ENCODE measurements around the gene PPP1R37. TPM values are rescaled to one million over a fixed set of nuclear protein-coding genes. Genes with fewer than 3 reads are reported as not detected.

PPP1R37 gene
- total and polyA plus RNA-seq, 2 of the 13 experiments (the other 11 are each of a cell fraction or from before 2014, with no cell fraction given), result 9.0 to 14.3 TPM

DNA sequence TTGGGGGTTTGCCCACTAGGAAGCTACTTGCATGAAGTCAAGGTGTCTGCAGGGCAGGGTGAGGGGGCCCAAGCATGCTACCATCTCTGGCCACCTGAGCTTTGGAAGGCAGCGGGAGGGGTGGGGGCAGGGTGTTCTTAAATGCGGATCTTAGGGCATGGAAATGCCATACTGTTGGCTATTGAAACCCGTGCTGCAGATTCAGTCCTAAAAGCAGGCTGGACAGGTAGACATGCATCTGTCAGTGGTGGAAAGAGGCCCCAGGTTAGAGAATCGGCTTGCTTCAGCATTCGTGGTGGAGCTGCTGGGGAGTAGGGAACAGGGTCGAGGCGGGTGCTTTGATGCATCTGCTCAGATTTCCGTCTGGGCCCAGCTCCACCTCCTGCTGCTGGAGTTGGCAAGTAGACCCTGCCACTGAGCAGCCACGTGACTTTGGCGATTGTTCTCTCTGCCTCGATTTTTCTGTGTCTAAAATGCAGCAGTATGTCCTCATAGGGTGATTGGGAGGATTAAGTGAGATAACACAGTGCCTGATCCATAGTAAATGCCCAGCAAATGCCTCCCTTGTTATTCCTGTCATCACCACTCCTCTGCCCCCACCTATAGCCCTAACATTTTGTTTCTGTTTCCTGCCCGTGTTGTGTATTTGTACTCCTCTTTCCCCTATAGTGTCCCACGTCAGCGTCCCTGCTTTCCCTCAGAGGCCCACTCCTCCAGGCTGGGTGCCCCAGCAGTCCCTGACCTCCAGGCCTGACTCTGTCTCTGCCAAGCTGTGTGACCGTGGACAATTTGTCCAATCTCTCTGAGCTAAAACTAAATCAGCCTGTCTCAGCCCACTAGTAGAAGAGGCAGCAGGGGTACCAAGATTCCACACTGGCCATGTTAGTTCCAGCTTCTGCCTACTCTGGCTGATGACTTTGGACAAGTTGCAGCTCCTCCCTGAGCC is 5.8 kb downstream of the PPP1R37 start (continued):
- TF ChIP-seq, protein P1, sequence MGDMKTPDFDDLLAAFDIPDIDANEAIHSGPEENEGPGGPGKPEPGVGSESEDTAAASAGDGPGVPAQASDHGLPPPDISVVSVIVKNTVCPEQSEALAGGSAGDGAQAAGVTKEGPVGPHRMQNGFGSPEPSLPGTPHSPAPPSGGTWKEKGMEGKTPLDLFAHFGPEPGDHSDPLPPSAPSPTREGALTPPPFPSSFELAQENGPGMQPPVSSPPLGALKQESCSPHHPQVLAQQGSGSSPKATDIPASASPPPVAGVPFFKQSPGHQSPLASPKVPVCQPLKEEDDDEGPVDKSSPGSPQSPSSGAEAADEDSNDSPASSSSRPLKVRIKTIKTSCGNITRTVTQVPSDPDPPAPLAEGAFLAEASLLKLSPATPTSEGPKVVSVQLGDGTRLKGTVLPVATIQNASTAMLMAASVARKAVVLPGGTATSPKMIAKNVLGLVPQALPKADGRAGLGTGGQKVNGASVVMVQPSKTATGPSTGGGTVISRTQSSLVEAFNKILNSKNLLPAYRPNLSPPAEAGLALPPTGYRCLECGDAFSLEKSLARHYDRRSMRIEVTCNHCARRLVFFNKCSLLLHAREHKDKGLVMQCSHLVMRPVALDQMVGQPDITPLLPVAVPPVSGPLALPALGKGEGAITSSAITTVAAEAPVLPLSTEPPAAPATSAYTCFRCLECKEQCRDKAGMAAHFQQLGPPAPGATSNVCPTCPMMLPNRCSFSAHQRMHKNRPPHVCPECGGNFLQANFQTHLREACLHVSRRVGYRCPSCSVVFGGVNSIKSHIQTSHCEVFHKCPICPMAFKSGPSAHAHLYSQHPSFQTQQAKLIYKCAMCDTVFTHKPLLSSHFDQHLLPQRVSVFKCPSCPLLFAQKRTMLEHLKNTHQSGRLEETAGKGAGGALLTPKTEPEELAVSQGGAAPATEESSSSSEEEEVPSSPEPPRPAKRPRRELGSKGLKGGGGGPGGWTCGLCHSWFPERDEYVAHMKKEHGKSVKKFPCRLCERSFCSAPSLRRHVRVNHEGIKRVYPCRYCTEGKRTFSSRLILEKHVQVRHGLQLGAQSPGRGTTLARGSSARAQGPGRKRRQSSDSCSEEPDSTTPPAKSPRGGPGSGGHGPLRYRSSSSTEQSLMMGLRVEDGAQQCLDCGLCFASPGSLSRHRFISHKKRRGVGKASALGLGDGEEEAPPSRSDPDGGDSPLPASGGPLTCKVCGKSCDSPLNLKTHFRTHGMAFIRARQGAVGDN (CRISPR knock-in tag; IDR thresholded peaks at IDR 0.05), result peak; percentile 4
- TF ChIP-seq, protein P2, sequence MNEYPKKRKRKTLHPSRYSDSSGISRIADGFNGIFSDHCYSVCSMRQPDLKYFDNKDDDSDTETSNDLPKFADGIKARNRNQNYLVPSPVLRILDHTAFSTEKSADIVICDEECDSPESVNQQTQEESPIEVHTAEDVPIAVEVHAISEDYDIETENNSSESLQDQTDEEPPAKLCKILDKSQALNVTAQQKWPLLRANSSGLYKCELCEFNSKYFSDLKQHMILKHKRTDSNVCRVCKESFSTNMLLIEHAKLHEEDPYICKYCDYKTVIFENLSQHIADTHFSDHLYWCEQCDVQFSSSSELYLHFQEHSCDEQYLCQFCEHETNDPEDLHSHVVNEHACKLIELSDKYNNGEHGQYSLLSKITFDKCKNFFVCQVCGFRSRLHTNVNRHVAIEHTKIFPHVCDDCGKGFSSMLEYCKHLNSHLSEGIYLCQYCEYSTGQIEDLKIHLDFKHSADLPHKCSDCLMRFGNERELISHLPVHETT (CRISPR knock-in tag; conservative IDR thresholded peaks at IDR 0.05), result no peak
- TF ChIP-seq, protein P3, sequence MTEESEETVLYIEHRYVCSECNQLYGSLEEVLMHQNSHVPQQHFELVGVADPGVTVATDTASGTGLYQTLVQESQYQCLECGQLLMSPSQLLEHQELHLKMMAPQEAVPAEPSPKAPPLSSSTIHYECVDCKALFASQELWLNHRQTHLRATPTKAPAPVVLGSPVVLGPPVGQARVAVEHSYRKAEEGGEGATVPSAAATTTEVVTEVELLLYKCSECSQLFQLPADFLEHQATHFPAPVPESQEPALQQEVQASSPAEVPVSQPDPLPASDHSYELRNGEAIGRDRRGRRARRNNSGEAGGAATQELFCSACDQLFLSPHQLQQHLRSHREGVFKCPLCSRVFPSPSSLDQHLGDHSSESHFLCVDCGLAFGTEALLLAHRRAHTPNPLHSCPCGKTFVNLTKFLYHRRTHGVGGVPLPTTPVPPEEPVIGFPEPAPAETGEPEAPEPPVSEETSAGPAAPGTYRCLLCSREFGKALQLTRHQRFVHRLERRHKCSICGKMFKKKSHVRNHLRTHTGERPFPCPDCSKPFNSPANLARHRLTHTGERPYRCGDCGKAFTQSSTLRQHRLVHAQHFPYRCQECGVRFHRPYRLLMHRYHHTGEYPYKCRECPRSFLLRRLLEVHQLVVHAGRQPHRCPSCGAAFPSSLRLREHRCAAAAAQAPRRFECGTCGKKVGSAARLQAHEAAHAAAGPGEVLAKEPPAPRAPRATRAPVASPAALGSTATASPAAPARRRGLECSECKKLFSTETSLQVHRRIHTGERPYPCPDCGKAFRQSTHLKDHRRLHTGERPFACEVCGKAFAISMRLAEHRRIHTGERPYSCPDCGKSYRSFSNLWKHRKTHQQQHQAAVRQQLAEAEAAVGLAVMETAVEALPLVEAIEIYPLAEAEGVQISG (CRISPR knock-in tag; IDR thresholded peaks at IDR 0.05), result no peak
- TF ChIP-seq ZNF562 (CRISPR knock-in tag; IDR thresholded peaks at IDR 0.05; ENCODE audit: borderline replicate concordance) (no peak), HNRNPH1 (optimal IDR thresholded peaks at IDR 0.05; ENCODE audit: low read depth, low read length) (no peak), HOMEZ (CRISPR knock-in tag; IDR thresholded peaks at IDR 0.05; ENCODE audit: low read depth) (0 out of 2 replicates have a peak, but pooled peaks have one; percentile 6), PHF8 (CRISPR knock-in tag; IDR thresholded peaks at IDR 0.05) (no peak), RORA (CRISPR knock-in tag; IDR thresholded peaks at IDR 0.05) (no peak), ZNF235 (CRISPR knock-in tag; IDR thresholded peaks at IDR 0.05; ENCODE audit: borderline replicate concordance) (no peak), ZNF354B (CRISPR knock-in tag; IDR thresholded peaks at IDR 0.05) (no peak), MXD4 (CRISPR knock-in tag; IDR thresholded peaks at IDR 0.05) (no peak; the same call in 1 of the 2 replicates), ZNF180 (CRISPR knock-in tag; IDR thresholded peaks at IDR 0.05; ENCODE audit: borderline replicate concordance, low read depth) (no peak), ZNF460 (CRISPR knock-in tag; IDR thresholded peaks at IDR 0.05; ENCODE audit: borderline replicate concordance) (no peak), HCFC1 (IDR thresholded peaks at IDR 0.05; ENCODE audit: low read depth, low read length) (no peak), NFE2L1 (CRISPR knock-in tag; IDR thresholded peaks at IDR 0.05; ENCODE audit: borderline replicate concordance) (no peak), MED8 (CRISPR knock-in tag; IDR thresholded peaks at IDR 0.05; ENCODE audit: insufficient replicate concordance) (no peak), TGIF2 (CRISPR knock-in tag; IDR thresholded peaks at IDR 0.05) (no peak), ZNF3 (CRISPR knock-in tag; IDR thresholded peaks at IDR 0.05) (no peak)
- TF ChIP-seq, protein P4, sequence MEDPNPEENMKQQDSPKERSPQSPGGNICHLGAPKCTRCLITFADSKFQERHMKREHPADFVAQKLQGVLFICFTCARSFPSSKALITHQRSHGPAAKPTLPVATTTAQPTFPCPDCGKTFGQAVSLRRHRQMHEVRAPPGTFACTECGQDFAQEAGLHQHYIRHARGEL (CRISPR knock-in tag; IDR thresholded peaks at IDR 0.05), result no peak

Data from HepG2 (cell line).